GM10266 (cell line): ENCODE results near the gene GPR155.

Experiments used
- DNase-seq: peaks from one replicate; pipeline ENCODE4 v3.0.0; 2012; ENCODE audit errors: extremely low spot score
- TF ChIP-seq, protein P1 (sequence below): IDR thresholded peaks from 2 replicates; pipeline ENCODE4 v1.5.1; 2012; ENCODE audit warnings: mild to moderate bottlenecking, low read depth; ENCODE audit not compliant: control insufficient read depth, insufficient read depth; ENCODE audit errors: missing control alignments

The GPR155 gene

DNA sequence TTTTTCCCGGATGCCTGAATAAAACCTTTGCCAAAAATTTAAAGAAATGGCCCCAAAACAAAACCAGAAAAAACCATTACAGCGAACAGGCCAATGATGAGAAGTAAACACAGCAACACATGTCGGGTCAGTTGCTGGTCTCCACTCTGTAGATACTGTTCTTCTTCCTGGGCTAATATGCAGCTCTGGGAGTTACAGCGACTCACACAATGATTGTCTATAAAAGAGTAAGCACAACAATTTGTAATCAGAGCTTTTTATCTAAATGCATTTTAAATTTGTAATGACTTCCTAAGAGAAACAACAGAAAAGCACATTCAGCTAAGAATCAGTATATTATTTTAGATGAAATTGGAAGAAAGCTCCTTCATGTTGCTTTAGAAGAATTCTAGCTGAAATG, 40.3 kb downstream of the GPR155 start:
- TF ChIP-seq, protein P1, sequence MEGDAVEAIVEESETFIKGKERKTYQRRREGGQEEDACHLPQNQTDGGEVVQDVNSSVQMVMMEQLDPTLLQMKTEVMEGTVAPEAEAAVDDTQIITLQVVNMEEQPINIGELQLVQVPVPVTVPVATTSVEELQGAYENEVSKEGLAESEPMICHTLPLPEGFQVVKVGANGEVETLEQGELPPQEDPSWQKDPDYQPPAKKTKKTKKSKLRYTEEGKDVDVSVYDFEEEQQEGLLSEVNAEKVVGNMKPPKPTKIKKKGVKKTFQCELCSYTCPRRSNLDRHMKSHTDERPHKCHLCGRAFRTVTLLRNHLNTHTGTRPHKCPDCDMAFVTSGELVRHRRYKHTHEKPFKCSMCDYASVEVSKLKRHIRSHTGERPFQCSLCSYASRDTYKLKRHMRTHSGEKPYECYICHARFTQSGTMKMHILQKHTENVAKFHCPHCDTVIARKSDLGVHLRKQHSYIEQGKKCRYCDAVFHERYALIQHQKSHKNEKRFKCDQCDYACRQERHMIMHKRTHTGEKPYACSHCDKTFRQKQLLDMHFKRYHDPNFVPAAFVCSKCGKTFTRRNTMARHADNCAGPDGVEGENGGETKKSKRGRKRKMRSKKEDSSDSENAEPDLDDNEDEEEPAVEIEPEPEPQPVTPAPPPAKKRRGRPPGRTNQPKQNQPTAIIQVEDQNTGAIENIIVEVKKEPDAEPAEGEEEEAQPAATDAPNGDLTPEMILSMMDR = no peak
- no peak for DNase-seq

DNA sequence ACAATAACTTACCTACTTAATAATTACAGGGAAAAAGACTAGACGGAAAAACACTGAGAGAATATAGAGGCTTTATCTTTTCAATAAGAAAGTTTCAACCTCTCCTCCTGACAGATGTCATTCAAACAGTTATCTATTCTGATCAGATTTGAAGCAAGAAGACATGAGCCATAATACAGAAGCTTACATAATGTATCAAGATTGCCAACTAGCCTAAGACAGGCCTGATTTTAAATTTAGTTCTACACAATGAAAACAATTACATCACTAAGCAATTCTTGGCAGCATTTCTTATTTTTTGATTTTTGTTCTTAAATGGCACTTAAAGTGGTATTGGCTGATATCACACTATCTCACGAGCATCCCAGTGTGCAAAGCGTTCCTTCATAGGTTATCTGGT, 41.6 kb downstream of the GPR155 start:
- TF ChIP-seq, protein P1 = no peak
- DNase-seq = no peak

DNA sequence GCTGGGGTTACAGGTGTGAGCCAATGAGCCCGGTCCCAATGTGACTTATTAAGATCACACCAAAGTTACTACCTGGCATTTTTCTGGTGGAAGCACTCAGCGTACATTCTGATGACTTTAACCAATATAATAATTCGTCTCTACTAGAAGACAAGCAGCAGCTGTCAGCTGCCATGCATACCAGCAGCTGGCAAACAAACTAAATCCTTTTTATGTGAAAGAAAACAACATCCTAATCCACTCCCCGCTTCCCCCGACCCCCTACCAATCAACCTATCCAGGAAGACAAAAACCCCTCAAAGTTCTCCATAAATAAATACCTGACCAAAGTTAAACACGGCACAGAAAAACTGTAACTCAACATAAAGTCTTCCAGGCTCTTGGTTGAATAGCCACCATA, 42.1 kb downstream of the GPR155 start:
- DNase-seq = no peak
- TF ChIP-seq, protein P1 = no peak

DNA sequence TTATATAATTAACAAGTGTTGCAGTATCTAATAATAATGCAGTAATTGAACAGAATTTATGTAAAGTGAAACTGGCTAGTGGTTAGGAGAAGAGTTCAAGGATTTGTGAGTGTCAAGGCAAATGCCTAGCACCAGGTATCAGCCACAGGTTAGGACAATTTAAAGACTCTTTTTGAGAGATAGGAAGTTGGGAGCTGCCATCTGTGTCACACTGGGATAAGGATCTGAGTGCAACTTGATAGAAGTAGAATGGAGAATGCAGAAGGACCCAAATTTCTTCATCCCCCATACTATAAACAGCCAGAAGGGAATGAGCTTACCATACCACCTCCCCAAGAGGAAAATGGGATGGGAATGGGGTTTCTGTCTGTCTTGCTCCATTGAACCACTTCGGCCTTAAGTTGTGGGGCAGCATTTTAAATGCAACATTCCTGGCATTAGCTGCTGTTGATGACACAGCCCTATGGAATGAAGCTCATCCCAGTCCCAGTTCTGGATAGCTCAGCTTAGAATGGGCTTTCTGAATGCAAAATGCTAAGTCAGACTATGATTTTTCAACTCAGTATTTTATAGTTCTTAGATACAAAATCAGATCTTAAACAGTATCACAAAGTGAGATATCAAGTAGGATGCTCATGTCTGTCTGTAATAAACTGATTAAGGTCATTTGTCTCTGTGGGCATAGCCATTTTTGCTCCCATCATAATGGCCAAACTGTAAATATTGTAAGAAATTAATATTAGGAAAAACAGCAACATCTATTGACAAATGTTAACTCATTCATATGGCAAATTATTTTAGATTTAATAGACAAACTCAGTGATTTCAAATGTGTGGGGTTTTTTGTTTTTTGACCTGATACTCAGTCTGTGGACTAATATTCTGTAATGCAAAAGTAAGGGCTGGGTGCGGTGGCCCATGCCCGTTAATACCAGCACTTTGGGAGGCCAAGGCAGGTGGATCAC, 44.0 kb downstream of the GPR155 start:
- TF ChIP-seq, protein P1 = no peak
- no peak for DNase-seq

DNA sequence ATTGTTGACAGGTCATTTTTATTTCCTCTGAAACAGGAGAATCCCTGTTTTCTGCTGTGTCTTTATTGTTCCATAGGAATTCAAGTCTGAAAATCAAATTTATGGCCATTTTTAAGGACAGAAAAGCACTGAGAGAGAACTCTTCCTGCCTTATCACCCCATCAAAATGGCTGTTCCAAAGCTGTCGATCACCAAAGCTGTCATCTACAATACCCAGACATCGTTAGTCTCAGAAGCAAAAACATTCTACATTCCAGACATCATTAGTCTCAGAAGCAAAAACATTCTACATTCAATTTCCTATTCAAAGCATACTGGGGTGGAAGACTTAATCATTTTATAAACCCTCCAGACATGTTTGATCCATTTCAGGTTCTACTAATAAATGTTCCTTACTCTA, 46.9 kb downstream of the GPR155 start:
- TF ChIP-seq, protein P1 = no peak

DNA sequence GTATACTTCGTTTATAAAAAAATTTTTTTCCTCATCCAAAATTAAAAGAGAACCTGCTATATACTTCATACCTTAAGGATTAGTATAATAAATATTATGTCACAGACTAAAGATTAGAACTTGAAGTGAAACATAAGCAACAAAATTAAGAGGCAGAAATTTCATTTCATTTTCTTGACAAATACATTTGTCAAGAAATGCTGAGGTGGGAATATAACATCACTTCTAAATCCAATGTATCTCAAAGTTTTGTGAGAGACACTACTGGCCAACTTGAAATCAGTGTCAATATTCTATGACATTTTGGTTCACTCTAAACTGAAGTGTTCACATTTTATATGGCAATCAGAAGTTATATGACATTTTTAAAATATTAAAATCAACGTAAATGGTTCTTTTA, 47.5 kb downstream of the GPR155 start:
- no peak for DNase-seq
- TF ChIP-seq, protein P1 = no peak

More for the DNA sequence above, 46.9 kb downstream of the GPR155 start:
- no peak for DNase-seq

- DNase-seq = no peak
Observed at GRCh38 chr2:174438146-174438886, 48.5 kb downstream of the GPR155 start.

More at GRCh38 chr2:174438146-174438886, 48.5 kb downstream of the GPR155 start:
- TF ChIP-seq, protein P1 = no peak
